Erythroblast (primary cell): Measurements from ENCODE around the gene CREM.

ENCODE experiments used
- GATA1 ChIP-seq: IDR thresholded peaks from 2 replicates; pipeline ENCODE4 v1.6.1; 2011; ENCODE audit warnings: low read depth, mild to moderate bottlenecking, control low read depth, low read length, moderate library complexity
- POLR2A ChIP-seq: IDR thresholded peaks from 2 replicates; pipeline ENCODE4 v1.6.1; 2011; ENCODE audit warnings: mild to moderate bottlenecking, low read length

- TF ChIP-seq POLR2A (no peak), GATA1 (no peak)
Measured at GRCh38 chr10:35140126-35140525, 13.5 kb downstream of the CREM start.
